CD4-positive, alpha-beta T cell treated with Interleukin-10 for 1 hour (primary cell): ENCODE data around the gene RETSAT.

Experiments used
- DNase-seq: peaks from one replicate; pipeline ENCODE4 v3.0.0-alpha.2; 2020

The RETSAT gene

GRCh38 chr2:85303780-85304531 lies 50.4 kb downstream of the RETSAT start:
- DNase-seq, result no peak

- no peak for DNase-seq
Observed at GRCh38 chr2:85302121-85302520, 52.2 kb downstream of the RETSAT start.
